Measurements from ENCODE around the gene AGAP2. TPM values are rescaled to one million over a fixed set of nuclear protein-coding genes. Genes with fewer than 3 reads are reported as not detected.

The AGAP2 gene
- total RNA-seq, 1 experiment from 2014 or later, result 5.3 TPM

GRCh38 chr12:57782243-57782607 lies 43.7 kb upstream of the AGAP2 start:
- Mint-ChIP-seq H3K4me1 (peaks cover 4 to 7% of the 10 kb centered on the region in 2 experiments), H3K4me3 (peak overlapping the region; percentile 100; a peak in 4 of 5 replicates), H3K36me3 (ENCODE audit: insufficient read depth in 1 of 3, low read depth in 3 of 3) (peaks cover 16 to 30% (median 18%) of the 10 kb centered on the region in 3 experiments), H3K9me3 (peaks cover 0 to 3% of the 10 kb centered on the region in 2 experiments; a peak in 2 of 5 replicates), H3K27me3 (ENCODE audit: low read depth) (no peaks in the 10 kb centered on the region), H3K27ac (no peak overlapping the region)
- no peak overlapping the region for H3K23ac ChIP-seq (ENCODE audit: insufficient read length, low read depth, low read length)
- no CpG with 5 or more reads among the region's 4 CpGs for WGBS (ENCODE audit: extremely low coverage, insufficient read length, low lambda C conversion rate)
- H3K14ac ChIP-seq (ENCODE audit: insufficient read depth, low read length), result no peak overlapping the region
- H3K79me2 ChIP-seq (ENCODE audit: insufficient read depth, low read length), result no peaks in the 10 kb centered on the region; the same call in 1 of the 2 replicates
- H3T11ph ChIP-seq (ENCODE audit: low read length), result no peak overlapping the region
- H3K79me1 ChIP-seq (ENCODE audit: insufficient read depth, low read depth, low read length, poor library complexity, severe bottlenecking), result no peaks in the 10 kb centered on the region
- no peak overlapping the region for H2BK20ac ChIP-seq (ENCODE audit: low read depth, low read length, poor library complexity, severe bottlenecking)
- no peak for DNase-seq
- no peak overlapping the region for H2BK120ac ChIP-seq (ENCODE audit: low read depth, low read length, poor library complexity, severe bottlenecking)
- no peak overlapping the region for H2AFZ ChIP-seq (ENCODE audit: low read length)
- no peak overlapping the region for H3K9ac ChIP-seq (ENCODE audit: extremely low read depth, insufficient read length, low read length)
- no peak overlapping the region for H3K56ac ChIP-seq (ENCODE audit: insufficient read length, low read depth, low read length)
- no peak overlapping the region for H4K8ac ChIP-seq (replicated peaks; ENCODE audit: insufficient read length, low read depth, low read length)
- H2AK5ac ChIP-seq (ENCODE audit: insufficient read length, low read length), result no peak overlapping the region
- H3K9me3 ChIP-seq (ENCODE audit: control insufficient read depth, low read depth, low read length), result no peaks in the 10 kb centered on the region
- H3K4me1 ChIP-seq (ENCODE audit: insufficient read depth, low read length), result no peaks in the 10 kb centered on the region
- H3K4me2 ChIP-seq (ENCODE audit: insufficient read depth, insufficient read length, low read length), result no peak overlapping the region
- peaks cover 5% of the 10 kb centered on the region for H3K23me2 ChIP-seq (ENCODE audit: insufficient read length, low read depth, low read length, poor library complexity, severe bottlenecking)
- H2BK12ac ChIP-seq (ENCODE audit: insufficient read length, low read depth, low read length), result no peak overlapping the region
- H4K91ac ChIP-seq (ENCODE audit: insufficient read length, low read depth, low read length), result no peak overlapping the region
- no peak overlapping the region for H2BK15ac ChIP-seq (ENCODE audit: low read depth, low read length)
- no peak overlapping the region for H3K4ac ChIP-seq (ENCODE audit: low read depth, low read length)
- no peaks in the 10 kb centered on the region for H3K27me3 ChIP-seq (ENCODE audit: insufficient read depth, low read length)
- no peaks in the 10 kb centered on the region for H4K20me1 ChIP-seq (ENCODE audit: control insufficient read depth, insufficient read depth, insufficient read length)
- no peak for TF ChIP-seq CTCF (conservative IDR thresholded peaks at IDR 0.05)
- no peak overlapping the region for H4K5ac ChIP-seq (ENCODE audit: insufficient read length, low read depth, low read length)
- H3K18ac ChIP-seq (ENCODE audit: insufficient read length, low read depth, low read length), result no peak overlapping the region
- no peak overlapping the region for H3K27ac ChIP-seq (ENCODE audit: insufficient read length, low read depth, low read length)
- H2BK5ac ChIP-seq (ENCODE audit: insufficient read length, low read length), result no peak overlapping the region

All from H9 (cell line).